Measurements from ENCODE around the gene PAQR8.

The PAQR8 gene

DNA sequence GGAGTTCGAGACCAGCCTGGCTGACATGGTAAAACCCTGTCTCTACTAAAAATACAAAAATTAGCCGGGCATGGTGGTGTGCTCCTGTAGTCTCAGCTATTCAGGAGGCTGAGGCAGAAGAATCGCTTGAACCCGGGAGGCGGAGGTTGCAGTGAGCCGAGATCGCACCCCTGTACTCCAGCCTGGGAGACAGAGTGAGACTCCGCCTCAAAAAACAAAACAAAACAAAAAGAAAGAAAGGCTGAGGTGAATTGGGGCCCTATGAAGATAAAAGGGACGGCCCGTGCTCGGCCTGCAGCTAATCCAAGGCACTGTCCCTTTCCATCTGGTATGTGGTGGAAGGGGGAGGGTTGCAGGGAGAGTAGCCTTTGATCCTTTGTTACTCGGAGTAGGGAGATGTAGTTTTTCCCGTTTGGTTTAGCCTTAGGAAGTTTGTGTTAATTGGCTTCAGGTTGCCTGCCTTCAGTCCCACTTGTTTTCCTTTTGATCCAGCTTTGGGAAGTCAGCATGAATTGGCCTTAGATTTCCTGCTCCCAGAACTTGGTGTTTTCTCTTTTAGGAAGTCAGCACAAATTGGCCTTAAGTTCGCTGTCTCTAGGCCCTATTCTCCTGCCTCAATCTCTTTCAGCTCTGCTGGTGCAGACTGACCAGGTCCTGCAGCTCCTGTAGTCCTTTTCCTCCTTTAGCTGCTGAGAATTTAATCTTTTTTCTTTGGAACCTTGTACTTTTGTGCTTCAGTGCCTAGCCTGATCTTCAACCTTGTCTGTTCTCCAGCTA is 36.1 kb upstream of the PAQR8 start:
- Histone ChIP-seq H4K20me1 (ENCODE audit: insufficient read depth, low read length) (no peaks in the 10 kb centered on the region), H2AFZ (ENCODE audit: low read length) (no peak overlapping the region), H3K4me1 (ENCODE audit: low read length) (no peaks in the 10 kb centered on the region), H3K9me3 (replicated peaks; ENCODE audit: insufficient read depth, low read length) (no peaks in the 10 kb centered on the region), H3K27me3 (replicated peaks; ENCODE audit: insufficient read depth, low read length) (no peaks in the 10 kb centered on the region), H3K4me2 (ENCODE audit: low read depth, low read length) (no peak overlapping the region), H3K4me3 (ENCODE audit: low read length) (no peak overlapping the region), H3K9me2 (replicated peaks; ENCODE audit: insufficient read depth, low read length) (no peaks in the 10 kb centered on the region), H3F3A (ENCODE audit: insufficient read depth, low read length) (no peaks in the 10 kb centered on the region), H3K9ac (ENCODE audit: low read length) (no peak overlapping the region), H3K36me3 (replicated peaks; ENCODE audit: insufficient read depth, low read length) (no peaks in the 10 kb centered on the region), H3K79me2 (ENCODE audit: low read length) (no peaks in the 10 kb centered on the region), H3K27ac (ENCODE audit: low read length) (no peak overlapping the region)
- no peak for DNase-seq
- TF ChIP-seq EZH2 (optimal IDR thresholded peaks at IDR 0.05; ENCODE audit: low read depth, low read length) = no peak
- TF ChIP-seq EZH2phosphoT487 (IDR thresholded peaks at IDR 0.05; ENCODE audit: low read length) = no peak
- no peak for TF ChIP-seq CTCF (IDR thresholded peaks at IDR 0.05; ENCODE audit: low read length)

DNA sequence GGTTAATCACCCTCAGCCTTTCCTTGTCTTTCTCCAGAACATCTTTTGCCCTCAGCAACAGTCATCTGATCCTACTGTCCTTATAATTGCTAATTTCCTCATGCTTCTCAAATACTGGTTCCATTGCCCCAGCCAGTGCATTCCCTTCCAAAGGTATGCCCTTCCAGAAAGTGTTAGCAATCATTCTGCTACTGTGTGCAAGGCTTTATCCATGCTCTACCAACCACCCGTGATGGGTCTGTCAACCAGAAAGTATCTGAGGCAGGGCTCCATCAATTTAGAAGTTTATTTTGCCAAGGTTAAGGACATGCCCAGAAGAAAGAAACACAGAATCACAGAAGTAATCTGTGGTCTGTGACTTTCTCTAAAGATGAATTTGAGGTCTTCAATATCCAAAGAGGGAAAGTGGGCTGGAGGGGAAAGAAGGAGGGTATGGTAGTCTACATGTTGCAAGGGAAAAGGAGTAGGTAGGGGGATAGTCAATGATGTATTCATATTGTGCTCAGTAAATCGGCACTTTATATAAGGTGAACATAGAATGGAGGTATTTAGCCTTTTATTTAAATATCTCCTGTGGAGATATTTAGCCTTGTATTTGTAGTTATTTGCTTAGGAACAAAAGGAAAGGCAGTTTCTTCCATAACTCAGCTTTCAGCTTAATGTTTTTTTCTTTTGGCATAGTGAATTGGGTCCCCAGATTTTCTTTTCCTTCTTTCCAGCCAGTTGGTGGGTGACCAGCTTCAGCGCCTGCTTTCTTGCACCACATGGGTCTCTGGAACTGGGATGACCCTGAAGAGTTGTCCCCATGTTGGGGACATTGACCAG is 35.2 kb upstream of the PAQR8 start:
- no peaks in the 10 kb centered on the region for H3K4me1 ChIP-seq (ENCODE audit: low read length)
- no peak for TF ChIP-seq CTCF (IDR thresholded peaks at IDR 0.05; ENCODE audit: low read length)
- no peak for TF ChIP-seq EZH2phosphoT487 (IDR thresholded peaks at IDR 0.05; ENCODE audit: low read length)
- TF ChIP-seq EZH2 (optimal IDR thresholded peaks at IDR 0.05; ENCODE audit: low read depth, low read length) = no peak
- no peak overlapping the region for H3K4me3 ChIP-seq (ENCODE audit: low read length)
- H3K27me3 ChIP-seq (replicated peaks; ENCODE audit: insufficient read depth, low read length) = no peaks in the 10 kb centered on the region
- H3K79me2 ChIP-seq (ENCODE audit: low read length) = no peaks in the 10 kb centered on the region
- no peak overlapping the region for H3K4me2 ChIP-seq (ENCODE audit: low read depth, low read length)
- no peak overlapping the region for H3K27ac ChIP-seq (ENCODE audit: low read length)
- DNase-seq = no peak
- H3K9me3 ChIP-seq (replicated peaks; ENCODE audit: insufficient read depth, low read length) = no peaks in the 10 kb centered on the region
- no peak overlapping the region for H3K9ac ChIP-seq (ENCODE audit: low read length)
- H4K20me1 ChIP-seq (ENCODE audit: insufficient read depth, low read length) = no peaks in the 10 kb centered on the region
- H3K36me3 ChIP-seq (replicated peaks; ENCODE audit: insufficient read depth, low read length) = no peaks in the 10 kb centered on the region
- H2AFZ ChIP-seq (ENCODE audit: low read length) = no peak overlapping the region
- no peaks in the 10 kb centered on the region for H3K9me2 ChIP-seq (replicated peaks; ENCODE audit: insufficient read depth, low read length)
- H3F3A ChIP-seq (ENCODE audit: insufficient read depth, low read length) = no peaks in the 10 kb centered on the region

DNA sequence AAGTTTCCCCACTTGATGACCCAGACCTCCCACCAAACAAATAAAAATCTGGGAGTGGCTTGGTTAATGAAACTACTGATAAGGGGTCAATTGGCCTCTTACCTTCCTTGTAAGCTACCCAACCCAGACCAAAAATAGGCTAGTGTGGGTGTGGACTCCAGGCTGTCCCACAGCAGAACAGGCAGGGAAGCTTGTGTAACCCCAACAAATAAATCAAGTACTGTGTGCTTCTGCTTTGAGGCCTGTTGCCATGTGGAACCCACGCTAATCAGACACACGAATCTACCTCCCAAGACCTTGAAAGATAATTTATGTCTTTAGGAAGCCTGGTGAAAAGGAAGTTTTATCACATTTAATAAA is 33.7 kb upstream of the PAQR8 start:
- Histone ChIP-seq H3K4me3 (ENCODE audit: low read length) (no peak overlapping the region), H2AFZ (ENCODE audit: low read length) (no peak overlapping the region), H4K20me1 (ENCODE audit: insufficient read depth, low read length) (no peaks in the 10 kb centered on the region), H3K4me1 (ENCODE audit: low read length) (no peaks in the 10 kb centered on the region), H3K9me2 (replicated peaks; ENCODE audit: insufficient read depth, low read length) (no peaks in the 10 kb centered on the region), H3F3A (ENCODE audit: insufficient read depth, low read length) (no peaks in the 10 kb centered on the region), H3K9me3 (replicated peaks; ENCODE audit: insufficient read depth, low read length) (no peaks in the 10 kb centered on the region), H3K27me3 (replicated peaks; ENCODE audit: insufficient read depth, low read length) (no peaks in the 10 kb centered on the region), H3K4me2 (ENCODE audit: low read depth, low read length) (no peak overlapping the region), H3K79me2 (ENCODE audit: low read length) (no peaks in the 10 kb centered on the region), H3K27ac (ENCODE audit: low read length) (no peak overlapping the region), H3K36me3 (replicated peaks; ENCODE audit: insufficient read depth, low read length) (no peaks in the 10 kb centered on the region), H3K9ac (ENCODE audit: low read length) (no peak overlapping the region)
- DNase-seq = no peak
- TF ChIP-seq EZH2phosphoT487 (IDR thresholded peaks at IDR 0.05; ENCODE audit: low read length) (no peak), EZH2 (optimal IDR thresholded peaks at IDR 0.05; ENCODE audit: low read depth, low read length) (no peak), CTCF (IDR thresholded peaks at IDR 0.05; ENCODE audit: low read length) (no peak)
